ENCODE measurements around the gene LIN28A.
A peak's percentile ranks its signal among the peaks of the same experiment; 100 is the strongest.
"Not testable (repeated sequence)": the region's sequence is repeated elsewhere in the genome, so short reads cannot be mapped to it uniquely, and the experiment has no call there.

Gene LIN28A

GRCh38 chr1:26410706-26411623 is at the start of gene LIN28A:
LIN28A (plus strand) TSS chr1:26410817; CDS start chr1:26410892, 75 bp downstream.
- ATAC-seq: no peak

- no peak for ATAC-seq
Observed at GRCh38 chr1:26361605-26362122, 49.0 kb upstream of the LIN28A start.

GRCh38 chr1:26362331-26362730 is 48.3 kb upstream of the LIN28A start:
- no peak for ATAC-seq

GRCh38 chr1:26363549-26364448 is 46.8 kb upstream of the LIN28A start:
- peak; percentile 79 to 86 for ATAC-seq

GRCh38 chr1:26364956-26365355 is 45.7 kb upstream of the LIN28A start:
- ATAC-seq: no peak

- no peak for ATAC-seq
Observed at GRCh38 chr1:26367441-26367840, 43.2 kb upstream of the LIN28A start.

GRCh38 chr1:26368006-26368405 is 42.6 kb upstream of the LIN28A start:
- ATAC-seq: no peak

GRCh38 chr1:26368486-26368885 is 42.1 kb upstream of the LIN28A start:
- ATAC-seq: no peak

GRCh38 chr1:26370591-26371382 is 39.8 kb upstream of the LIN28A start:
- no peak for ATAC-seq

GRCh38 chr1:26372039-26372438 is 38.6 kb upstream of the LIN28A start:
- no peak for ATAC-seq

- not testable (repeated sequence) for ATAC-seq
Observed at GRCh38 chr1:26372611-26373010, 38.0 kb upstream of the LIN28A start, which contains the start of gene ZNF683. ZNF683 (minus strand) TSS chr1:26372750; CDS start chr1:26368571, 4,179 bp downstream.

- ATAC-seq: no peak
Observed at GRCh38 chr1:26373281-26373680, 37.3 kb upstream of the LIN28A start.

- ATAC-seq: no peak
Observed at GRCh38 chr1:26373789-26374188, 36.8 kb upstream of the LIN28A start.

- ATAC-seq: not testable (repeated sequence)
Observed at GRCh38 chr1:26374361-26374760, 36.3 kb upstream of the LIN28A start.

GRCh38 chr1:26375081-26375480 is 35.5 kb upstream of the LIN28A start:
- ATAC-seq: no peak

GRCh38 chr1:26376050-26376449 is 34.6 kb upstream of the LIN28A start:
- ATAC-seq: no peak

GRCh38 chr1:26378088-26378878 is 32.3 kb upstream of the LIN28A start:
- ATAC-seq: peak; percentile 98

- ATAC-seq: no peak
Observed at GRCh38 chr1:26378879-26379251, 31.8 kb upstream of the LIN28A start.

GRCh38 chr1:26384076-26384475 is 26.5 kb upstream of the LIN28A start:
- no peak for ATAC-seq

GRCh38 chr1:26385063-26385462 is 25.6 kb upstream of the LIN28A start:
- ATAC-seq: not testable (repeated sequence)

GRCh38 chr1:26387447-26387846 is 23.2 kb upstream of the LIN28A start:
- ATAC-seq: no peak

Data from activated CD4-positive, CD25-positive, alpha-beta regulatory T cell treated with anti-CD3 and anti-CD28 coated beads, Interleukin-2, amount 50 U/mL, for 24 hours (primary cell).